NCI-H1092 treated with DMSO at 0.1 percent for 48 hours (cell line): ENCODE measurements around the gene CDC20.
A peak's percentile ranks its signal among the peaks of the same experiment; 100 is the strongest.
"Not testable (repeated sequence)": the region's sequence is repeated elsewhere in the genome, so short reads cannot be mapped to it uniquely, and the experiment has no call there.

Experiments used
- DNase-seq: peaks from one replicate; lab custom pipeline; 2025; lab: John Stamatoyannopoulos, UW

CDC20 gene

DNA sequence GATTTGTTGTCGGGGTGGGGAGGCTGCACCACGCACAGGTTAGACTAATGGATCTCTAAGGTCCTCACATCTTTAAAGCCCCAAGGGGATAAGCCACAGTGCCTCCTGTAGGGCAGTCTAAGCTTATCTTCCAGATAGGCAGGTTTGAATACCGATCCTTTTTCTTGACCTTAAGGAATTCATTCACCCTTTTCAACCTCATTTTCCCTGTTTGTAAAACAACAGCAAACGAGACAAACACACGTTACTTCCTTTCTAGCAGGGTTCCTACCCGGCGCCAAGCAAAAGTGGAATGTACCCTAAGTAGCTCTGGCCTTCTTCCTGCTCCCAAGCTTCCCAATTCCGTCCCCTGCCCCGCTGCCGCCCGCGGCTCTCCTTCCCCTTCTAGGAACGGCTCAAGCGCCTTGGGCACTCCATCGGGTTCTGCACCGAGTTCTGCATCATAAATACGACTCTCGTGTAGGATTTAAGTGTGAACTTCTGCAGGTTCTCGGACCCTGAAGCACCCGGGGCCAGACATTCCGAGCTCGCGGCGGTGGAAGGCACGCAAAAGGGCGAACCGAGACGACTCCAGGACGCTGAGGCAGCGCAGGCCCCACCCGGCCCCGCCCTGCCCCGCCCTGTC is 548 bp upstream of the CDC20 start:
- no peak for DNase-seq

GRCh38 chr1:43359696-43360095 is 915 bp downstream of the CDC20 start:
- DNase-seq, result no peak

GRCh38 chr1:43360616-43361015 is 1.8 kb downstream of the CDC20 start:
- no peak for DNase-seq

DNA sequence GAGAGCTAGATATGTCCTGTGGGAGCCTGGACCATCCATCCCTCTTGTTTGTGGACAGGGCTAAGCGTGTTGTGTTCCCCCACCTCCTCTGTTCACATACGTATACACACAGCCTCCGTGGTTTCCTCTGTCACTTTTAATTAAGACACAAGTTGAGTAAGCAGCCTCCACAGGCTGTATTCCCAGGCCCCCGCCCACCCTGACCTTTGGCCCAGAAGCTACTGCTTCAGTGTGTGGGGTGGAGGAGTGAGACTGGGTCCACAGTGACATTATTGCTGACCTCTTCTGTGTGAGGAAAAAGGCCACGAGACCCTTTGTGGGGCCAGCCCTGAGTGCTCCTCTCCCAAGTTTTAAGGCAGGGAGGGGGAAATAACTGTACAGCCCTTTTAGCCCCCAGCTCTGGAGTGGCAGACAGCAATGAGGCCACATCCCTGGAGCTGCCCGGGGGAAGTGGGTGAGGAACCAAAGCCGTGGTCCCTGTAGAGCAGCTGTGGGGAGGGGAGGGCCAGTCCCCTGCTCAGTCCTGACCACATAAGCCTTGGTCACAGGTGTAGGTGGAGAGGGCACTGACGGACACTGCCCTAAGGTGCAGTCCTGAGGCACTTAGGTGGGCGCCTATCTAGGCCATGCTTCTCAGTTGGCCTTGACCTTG is 4.6 kb downstream of the CDC20 start:
- DNase-seq, result no peak

DNA sequence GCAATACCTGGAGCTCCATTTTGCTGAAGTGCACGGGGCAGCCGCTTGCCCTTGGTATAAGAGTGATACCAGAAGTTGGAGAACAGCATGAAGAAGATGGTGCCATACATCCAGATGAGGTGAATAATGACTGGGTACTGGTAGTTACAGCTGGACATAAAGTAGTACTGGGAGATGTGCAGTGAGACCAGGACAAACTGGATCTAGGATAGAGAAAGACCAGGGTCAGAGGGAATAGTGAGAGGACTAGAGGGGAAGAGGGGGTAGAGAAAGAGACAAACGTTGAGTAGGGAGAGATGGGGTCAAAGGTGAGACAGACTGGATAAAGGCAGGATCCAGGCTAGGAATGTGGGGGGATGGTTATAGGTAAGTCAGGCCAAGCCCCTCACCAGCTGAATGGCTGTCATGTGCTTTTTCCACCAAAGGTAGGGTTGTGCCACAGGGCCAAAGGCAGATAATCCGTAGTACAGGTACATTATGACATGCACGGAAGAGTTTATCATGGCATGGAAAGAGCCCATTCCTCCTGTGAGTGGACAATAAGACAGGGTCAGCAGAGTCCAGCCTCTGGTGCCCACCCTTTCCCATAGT is 5.2 kb downstream of the CDC20 start:
- DNase-seq, result no peak

GRCh38 chr1:43365678-43366077 is 6.9 kb downstream of the CDC20 start:
- DNase-seq, result no peak

DNA sequence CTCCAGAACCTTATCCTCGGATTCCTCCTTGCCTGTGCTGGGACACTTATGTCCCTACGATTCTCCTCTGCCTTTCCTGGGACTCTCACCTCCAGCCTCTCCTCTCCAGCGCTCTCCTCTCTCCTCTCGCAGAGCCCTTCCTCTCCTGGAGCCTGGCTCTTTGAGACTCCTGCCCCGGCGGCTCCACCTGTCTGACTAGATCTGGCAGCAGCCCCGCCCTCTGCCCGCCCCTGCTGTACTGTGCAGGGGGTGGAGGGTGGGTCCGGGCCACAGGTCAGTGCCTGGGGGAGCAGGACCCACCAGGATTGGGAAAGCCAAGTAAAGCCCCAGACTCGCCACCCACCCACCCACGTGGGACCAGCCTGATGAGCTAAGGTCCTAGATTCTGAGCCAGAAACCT is 7.4 kb downstream of the CDC20 start:
- DNase-seq, result no peak

DNA sequence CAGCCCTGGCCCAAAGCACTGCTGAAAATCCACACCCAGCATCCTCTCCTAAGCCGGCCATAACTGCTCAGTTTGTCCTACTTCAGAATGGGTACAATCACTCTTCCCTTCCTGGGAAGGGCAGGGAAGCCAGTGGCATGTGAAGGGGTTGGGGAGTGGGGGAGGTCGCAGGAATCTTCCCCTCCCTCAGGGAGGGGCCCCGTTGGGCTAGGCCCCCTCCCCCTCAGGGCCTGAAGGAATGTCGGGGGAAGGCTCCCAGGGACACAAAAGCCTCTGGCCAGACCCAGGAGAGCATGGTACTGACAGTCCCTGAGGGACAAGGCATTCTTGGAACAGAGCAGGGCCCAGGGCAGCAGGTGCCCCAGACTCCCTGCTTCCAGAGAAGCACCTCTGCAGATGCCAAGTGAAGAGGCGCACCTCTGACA is 7.8 kb downstream of the CDC20 start:
- no peak for DNase-seq

DNA sequence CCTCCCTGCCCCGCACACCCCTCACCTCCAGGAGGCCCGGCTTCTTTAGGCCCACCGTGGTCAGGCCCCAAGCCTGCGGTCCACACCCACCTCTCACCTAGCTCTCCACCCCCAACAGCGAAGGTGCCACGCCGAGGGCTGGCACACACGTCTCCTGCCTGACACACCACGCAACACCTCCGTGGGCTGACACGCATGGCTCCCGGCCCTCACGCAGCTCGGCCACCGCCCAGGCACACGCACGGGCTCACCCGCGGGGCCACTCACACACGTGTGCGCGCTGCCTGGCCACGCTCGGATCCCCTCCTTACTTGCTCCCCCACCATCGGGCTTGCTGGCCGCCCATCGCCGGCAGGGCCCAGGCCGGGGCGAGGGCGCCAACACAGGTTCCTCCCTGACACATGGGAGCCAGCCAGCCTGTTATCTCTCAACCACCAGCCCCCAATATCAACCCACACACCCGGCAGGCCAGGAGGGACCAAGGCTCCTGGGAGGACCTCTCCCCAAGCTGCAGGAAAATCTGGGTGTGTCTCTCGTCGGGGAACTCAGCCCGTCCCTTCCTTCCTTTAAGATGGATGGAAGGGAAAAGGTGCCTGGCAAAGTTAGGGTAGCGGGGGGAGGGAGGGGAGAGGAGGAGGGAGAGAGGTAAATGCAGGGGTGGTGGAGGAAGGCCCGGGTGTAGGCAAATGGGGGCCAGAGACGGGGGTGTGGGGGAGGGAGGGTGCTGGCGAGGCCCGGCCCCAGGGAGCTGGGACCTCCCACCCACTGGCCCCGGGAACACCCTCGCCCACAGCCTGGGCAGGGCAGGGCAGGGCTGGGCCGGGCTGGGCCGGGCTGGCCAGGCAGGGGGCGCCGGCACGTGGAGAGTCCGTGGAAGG is 8.5 kb downstream of the CDC20 start:
- no peak for DNase-seq

- DNase-seq, result peak; percentile 85
Observed at GRCh38 chr1:43367904-43368645, 9.3 kb downstream of the CDC20 start, which contains the start of gene ELOVL1. TSS of gene ELOVL1 (minus strand) at chr1:43368011. CDS start at chr1:43365609, 2,402 bp downstream.

GRCh38 chr1:43368646-43369020 is 9.9 kb downstream of the CDC20 start:
- no peak for DNase-seq

- not testable (repeated sequence) for DNase-seq
Observed at GRCh38 chr1:43369779-43370178, 11.0 kb downstream of the CDC20 start.

- no peak for DNase-seq
Observed at GRCh38 chr1:43370564-43370963, 11.8 kb downstream of the CDC20 start.

DNA sequence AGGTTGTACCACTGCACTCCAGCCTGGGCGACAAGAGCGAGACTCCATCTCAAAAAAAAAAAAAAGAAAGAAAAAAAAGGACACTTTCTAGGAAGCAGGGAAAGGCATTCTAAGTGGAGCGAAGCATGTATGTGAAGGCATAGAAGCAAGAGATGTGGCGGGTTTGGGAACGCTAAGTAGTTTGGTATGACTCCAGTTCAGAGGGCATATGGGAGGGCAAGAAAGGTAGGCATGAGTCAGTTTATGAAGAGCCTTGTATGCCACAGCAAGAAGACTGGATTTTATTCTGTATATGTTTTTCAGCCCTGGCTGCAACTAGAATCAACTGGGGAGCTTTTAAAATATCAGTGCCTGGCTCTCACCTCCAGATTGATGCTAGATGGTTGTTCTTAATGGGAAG is 13.4 kb downstream of the CDC20 start:
- DNase-seq, result no peak

DNA sequence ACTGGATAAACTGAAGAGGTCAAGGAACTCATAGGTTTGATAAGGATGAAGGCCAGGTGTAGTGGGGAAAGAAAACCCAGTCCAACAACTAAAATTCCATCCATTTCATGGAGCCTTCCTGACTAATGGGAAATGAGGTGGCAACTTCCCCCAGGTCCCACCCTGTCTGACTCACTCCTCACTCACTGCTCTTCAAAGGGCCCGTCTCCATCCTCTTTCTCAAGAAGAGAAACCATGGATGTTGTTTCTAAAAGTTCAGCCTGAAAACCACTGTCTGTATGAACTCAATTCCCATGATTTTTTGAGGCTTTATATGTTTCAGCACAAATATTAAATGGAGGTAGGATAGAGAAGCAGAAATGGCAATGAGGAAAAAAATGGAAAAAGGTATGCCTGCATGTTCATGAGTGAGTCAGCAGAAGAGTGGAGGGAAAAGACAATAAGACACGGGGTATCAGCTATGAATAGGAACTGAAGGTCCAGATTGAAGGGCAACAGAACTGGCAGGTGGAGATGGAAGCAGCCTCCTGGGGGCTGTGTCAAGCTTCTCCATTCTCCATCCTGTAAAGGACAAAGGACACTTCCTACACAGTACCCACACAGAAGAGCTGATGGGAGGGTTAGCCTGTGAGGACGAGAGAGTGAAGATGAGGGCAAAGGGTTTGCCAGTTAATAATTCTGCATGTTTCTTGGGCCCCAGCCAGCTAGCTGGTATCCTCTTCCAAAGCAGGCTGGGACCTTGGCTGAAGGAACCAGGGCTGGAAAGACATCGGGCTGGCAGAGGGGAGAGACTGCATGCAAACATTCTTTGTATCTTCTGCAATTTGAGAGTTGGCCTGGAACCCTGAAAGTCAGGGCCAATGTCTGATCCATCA is 14.5 kb downstream of the CDC20 start:
- DNase-seq, result no peak

DNA sequence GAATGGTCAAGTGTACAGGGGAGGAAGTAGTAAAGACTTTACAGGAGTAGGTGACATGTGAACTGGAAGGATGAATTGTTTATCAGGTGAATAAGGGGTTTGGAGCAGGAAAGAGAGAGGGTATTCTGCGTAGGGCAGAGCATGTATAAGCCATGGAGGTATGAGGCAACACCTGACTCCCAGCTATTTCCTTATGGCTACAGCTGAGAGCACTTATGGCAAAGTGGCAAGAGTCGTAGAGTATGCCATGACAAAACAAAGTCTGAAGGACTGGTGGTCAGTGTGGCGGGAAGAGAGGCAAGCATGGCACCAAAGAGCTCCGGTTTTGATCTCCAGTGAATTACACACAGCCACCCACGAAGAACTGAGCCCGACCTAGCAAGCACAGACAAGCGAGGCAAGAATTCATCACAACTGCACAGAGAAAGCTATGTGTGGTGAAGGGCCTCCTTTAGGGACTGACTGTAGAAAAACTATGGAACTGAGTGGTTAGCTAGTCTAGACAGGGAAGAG is 18.0 kb downstream of the CDC20 start:
- no peak for DNase-seq

- DNase-seq, result no peak
Observed at GRCh38 chr1:43377831-43378230, 19.1 kb downstream of the CDC20 start.

DNA sequence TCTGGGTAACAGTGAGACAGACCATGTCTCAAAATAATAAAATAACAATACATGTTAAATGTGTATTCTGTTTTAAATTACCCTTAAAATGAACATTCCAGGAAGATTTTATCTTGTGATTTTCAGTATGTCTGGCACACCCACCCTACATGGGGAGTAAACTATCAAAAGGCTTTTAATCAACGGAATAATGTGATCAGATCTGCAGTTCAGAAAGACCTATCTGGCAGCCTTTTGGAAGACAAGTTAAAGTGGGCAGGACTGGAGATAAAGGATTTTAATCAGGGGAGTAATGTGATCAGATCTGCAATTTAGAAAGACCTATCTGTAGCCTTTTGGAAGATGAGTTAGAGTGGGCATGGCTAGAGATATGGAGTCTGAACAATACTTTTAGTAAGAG is 20.7 kb downstream of the CDC20 start:
- DNase-seq, result no peak

DNA sequence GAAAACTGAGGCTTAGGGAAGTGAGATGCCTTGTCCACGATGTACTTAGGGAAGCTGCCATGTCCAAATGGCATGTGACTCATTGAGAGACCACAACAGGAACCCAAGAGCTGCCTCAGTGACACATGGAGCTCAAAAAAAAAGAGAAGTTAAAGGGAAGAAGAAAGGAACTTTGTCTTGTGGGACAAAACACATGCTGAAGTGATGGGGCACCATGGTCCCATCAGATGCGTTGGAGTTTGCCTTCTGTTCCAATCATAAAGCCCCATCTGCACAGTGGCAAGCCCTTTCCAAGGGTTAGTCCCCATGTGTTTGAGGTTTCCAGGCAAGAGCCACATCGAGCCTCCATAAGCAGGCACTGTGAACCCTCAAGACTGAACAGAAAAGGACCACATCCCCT is 22.8 kb downstream of the CDC20 start:
- DNase-seq, result no peak

- peak; percentile 31 for DNase-seq
Observed at GRCh38 chr1:43382027-43382779, 23.4 kb downstream of the CDC20 start.
